Left forelimb (tissue), 1 donor: ENCODE measurements around the gene CACNA1C.

Experiments used
- DNase-seq: peaks from one replicate; pipeline ENCODE4 v3.0.0-alpha.2; 2018; ENCODE audit warnings: low spot score

Gene CACNA1C

GRCh38 chr12:2343681-2344080 lies 290.9 kb downstream of the CACNA1C start:
- DNase-seq, result peak; percentile 28

- peak; percentile 5 for DNase-seq
Observed at GRCh38 chr12:2344476-2344875, 291.7 kb downstream of the CACNA1C start.

DNA sequence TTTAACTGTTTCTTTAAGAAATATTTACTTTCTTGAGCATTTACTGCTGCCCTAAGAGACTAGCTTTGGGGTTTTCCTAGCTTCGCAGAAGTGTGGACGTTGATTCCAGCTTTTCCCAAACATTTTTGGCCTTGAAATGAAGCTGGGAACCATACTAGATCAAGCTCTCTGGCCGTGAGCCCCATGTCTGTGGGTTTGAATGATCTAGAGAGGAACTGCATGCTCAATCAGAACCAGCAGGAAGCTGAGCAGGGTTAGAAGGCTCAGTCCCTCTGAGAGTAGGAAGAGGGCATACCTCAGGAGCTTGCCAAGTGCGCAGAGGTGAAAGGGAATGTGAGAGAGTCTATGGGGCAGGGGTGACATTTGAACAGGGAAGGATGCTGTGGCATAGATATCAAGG lies 292.1 kb downstream of the CACNA1C start:
- peak; percentile 30 for DNase-seq

DNA sequence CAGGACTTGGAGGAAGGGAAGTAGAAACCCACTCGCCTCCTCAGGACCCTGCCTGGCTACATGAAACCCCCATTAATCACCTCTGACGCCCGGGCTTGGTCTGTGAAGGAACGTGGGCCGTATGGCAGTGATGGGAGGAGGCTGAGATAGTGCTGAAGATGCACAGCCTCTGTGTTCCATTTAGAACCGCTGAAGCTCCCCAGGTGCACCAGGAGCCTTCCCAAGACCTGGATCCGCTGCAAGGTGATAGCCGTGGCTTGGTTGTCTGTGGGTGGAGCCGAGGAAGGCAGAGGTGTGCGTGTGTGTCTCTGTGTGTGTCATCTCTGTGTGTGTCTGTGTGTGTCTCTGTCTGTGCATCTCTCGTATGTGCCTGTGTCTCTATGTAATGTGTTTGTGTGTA lies 293.1 kb downstream of the CACNA1C start:
- peak; percentile 28 for DNase-seq

DNA sequence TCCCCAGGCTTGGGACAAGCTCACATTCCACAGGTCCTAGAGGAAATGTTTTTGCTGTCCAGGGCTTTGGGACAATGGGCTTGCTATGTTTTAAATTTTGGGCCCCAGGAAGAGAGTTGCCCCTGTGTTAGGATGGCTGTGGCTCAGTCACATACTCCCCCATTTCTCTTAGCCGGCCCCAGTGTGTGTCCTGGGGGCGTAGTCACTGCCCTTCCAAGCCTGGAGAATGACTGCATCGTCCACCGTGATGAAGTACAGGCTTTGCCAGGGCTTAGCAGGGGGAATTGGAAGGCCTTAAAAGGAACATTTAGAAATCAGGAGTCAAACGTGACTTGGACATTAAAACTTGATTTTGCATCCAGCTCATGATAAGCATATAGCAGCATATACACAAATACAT lies 293.6 kb downstream of the CACNA1C start:
- DNase-seq, result peak; percentile 28

DNA sequence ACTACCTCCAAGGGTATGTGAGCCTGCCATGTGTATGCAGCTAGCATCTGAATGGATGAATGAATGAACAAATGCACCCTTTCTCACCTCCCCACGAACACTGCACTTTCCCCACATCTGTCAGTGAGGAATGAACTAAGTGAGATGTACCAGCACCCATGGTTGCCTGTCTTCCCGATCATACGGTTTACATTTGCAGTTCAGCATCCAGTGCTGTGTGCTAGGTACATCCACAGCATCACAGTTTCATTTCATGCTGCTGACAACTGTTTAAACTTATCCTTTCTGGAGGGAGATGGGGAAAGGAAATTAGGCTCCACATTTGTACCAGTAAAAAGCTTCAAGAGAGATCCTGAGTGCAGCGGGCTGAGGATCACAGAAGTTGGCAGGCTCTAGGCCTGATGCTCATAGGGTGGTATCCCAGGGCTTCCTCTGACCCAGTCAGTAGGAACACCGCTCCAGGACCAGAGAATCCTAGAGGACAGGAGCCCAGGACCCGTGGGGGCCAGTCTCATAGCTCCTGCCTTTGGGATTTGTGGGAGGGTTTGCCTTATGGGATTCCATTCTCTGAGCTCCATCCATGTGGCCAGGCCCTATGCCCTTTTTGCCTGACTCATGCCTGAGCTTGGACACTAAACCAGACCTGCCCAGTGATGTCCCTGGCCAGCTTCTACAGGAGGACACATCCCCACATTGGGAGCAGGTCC lies 294.5 kb downstream of the CACNA1C start:
- DNase-seq, result no peak

GRCh38 chr12:2347844-2348481 lies 295.2 kb downstream of the CACNA1C start:
- DNase-seq, result no peak

DNA sequence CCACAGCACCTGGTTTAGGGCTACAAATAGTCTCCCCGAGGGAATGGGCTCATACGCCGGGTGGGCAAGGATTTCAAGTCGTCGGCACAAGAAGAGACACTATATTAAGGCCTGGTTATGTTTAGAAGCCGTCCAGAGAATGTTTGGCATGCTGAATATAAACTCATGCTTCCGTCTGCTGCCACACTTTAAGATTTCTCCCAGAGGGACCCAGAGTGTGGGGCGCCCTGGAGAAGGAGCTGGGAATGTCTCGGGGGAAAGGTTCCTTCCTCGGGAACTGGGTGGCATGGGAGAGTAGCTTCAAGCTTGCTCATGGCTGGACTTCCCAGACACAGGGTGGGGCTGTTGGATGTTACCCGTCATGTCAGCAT lies 295.7 kb downstream of the CACNA1C start:
- DNase-seq, result no peak

DNA sequence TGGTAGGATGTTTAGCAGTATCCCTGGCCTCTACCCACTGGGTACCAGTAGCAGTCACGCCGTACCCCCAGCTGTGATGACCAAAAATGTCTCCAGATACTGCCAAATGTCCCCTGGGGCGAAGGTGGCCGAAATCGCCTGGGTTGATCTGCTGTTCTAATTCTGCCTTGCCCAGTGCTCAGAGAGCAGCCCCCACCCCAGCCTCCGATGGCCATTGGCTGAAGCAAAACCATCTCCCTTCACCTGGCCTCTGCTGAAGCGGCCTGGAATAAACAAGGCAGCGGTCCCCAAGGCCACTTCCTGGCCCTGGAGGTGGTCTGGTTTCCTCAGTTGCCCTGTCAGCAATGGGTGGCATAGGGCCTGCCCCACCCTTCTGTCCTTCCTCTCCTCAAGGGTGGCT lies 298.4 kb downstream of the CACNA1C start:
- peak; percentile 53 for DNase-seq

- no peak for DNase-seq
Observed at GRCh38 chr12:2352203-2352602, 299.4 kb downstream of the CACNA1C start.

- DNase-seq, result no peak
Observed at GRCh38 chr12:2353281-2353680, 300.5 kb downstream of the CACNA1C start.

DNA sequence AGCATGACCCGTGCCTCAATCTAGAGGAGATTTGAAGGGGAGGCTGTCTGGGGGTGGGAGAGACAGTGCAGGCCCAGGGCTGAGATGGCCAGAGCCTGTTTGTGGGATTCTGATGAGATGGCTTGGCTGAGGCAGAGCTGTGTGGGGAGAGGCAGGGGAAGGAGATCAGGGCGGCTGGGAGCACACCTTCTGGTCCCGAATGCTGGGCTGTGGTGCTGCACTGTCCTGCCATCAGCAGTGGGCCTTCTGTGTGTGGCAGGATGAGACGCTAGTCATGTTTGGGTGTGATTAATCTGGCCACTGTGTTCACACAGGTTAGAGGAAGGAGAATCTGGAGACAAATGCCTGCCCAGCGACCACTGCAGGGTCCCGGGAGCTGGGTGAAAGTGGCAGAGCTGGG lies 300.9 kb downstream of the CACNA1C start:
- DNase-seq, result no peak

DNA sequence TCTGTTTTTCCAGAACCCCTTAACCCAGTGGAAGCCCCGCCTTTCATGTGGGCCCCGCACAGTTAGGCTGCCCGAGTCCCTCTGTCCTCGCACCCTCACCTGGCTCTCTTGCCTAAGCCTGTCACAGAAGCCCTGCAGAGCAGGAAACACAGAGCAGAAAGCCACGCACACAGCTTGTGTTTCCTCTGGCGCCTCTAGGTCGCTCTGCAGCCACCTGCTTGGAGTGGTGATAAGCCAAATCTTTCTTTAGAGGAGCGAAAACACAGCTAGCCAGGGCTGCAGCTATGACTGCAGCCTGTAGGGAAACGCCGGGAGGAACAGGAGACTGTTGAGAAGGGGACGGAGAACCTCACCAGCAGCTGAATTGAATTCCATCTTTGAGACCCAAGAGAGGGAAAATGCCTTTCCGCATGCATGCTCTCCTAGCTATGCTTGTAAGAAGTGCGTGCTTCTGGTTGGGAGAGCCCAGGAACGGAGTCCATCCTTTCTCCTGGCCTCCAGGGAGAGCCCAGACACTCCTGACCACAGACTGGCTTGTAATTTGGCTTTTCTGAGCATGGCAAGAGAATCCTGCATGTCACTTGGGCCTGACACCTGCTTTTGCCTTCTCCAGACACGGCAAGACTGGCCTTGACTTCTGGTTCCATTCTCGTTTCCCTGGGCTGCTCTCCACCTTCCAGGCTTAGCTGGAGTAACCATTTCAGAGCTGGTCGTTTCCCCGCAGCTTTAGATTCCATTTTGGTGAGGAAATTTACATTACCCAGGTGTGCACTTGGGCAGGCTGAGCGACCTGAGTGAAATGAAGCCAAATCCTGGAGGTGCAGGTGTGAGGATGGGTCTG lies 301.6 kb downstream of the CACNA1C start:
- peak; percentile 57 for DNase-seq

- DNase-seq, result peak; percentile 46
Observed at GRCh38 chr12:2355198-2355597, 302.4 kb downstream of the CACNA1C start.

DNA sequence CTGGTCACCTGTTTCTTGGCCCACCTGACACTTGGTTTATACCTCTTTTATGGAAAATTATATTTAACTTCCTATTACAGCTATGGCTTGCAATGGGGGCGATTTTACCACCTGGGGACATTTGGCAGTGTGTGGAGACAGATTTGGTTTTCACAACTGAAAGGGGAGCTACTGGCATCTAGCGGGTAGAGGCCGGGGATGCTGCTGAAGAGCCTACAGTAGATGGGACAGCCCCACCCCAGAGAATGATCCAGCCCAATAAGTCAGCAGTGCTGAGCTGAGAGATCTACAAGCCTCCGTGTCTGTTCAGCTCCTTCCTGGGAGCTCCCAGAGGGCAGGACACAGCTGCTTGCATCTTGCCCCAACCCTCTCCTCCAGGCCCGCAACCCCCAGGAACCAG lies 302.8 kb downstream of the CACNA1C start:
- DNase-seq, result peak; percentile 37

- peak; percentile 54 for DNase-seq
Observed at GRCh38 chr12:2356601-2357125, 303.9 kb downstream of the CACNA1C start.

DNA sequence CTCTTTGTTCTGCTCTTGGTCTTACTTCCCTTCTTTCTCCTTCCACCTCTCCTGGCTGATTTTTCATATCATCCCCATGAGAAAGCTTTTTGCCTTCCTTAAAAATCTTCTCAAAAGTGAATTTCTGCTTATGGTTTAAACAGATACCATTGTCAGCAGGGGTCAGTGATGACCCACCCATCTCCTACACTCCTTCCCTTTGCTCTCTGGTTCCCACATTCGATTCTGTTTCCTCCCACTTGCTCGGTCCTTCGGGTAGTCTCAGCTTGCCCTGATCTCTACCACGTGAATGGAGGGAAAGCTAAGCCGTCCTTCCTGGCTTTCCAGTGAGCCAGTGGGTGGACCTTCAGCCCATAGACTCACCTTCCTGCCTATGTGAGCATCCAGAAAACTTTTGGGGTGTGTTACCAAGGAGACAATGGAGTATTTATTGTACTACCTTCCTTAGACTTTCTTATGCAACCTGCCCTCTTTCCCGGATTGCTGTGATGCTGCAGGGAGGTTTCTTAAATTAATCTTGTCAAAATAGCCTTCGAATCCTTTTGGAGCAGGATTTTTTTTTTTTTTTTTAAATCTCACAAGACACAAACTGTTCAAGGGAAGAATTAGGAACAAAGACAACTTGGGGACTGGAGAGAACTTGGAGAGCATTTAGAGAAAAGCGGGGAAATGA lies 306.3 kb downstream of the CACNA1C start:
- peak; percentile 50 for DNase-seq

- DNase-seq, result peak; percentile 51
Observed at GRCh38 chr12:2359725-2360629, 307.2 kb downstream of the CACNA1C start.

DNA sequence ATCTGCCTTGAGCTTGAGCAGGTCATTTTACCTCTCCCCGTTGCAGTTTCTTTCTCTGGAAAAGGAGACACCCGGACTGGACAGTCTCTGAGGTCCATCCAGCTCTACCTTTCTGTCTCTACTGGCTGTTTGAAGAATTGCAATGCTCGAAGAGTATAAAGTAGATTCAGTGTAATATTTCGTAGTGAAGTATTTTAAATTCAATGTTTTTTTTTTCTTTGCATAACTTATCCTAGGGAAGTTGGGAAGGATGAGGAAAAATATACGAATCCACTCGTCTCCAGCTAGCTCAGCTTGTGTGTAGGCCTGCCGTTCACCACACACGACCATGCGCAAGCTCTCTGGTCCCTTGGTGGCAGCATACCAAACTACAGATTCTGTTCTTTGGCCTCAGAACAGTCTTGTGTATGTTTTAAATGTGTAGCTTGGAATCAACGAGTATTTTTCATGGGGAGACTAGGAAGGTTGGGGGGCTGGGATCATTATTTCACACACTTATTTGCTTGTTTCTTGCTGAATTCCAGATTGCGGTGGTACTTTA lies 307.9 kb downstream of the CACNA1C start:
- DNase-seq, result no peak

GRCh38 chr12:2363836-2364609 lies 311.2 kb downstream of the CACNA1C start:
- peak; percentile 44 for DNase-seq
